Measurements from ENCODE around the gene RAB11FIP4.

DNA sequence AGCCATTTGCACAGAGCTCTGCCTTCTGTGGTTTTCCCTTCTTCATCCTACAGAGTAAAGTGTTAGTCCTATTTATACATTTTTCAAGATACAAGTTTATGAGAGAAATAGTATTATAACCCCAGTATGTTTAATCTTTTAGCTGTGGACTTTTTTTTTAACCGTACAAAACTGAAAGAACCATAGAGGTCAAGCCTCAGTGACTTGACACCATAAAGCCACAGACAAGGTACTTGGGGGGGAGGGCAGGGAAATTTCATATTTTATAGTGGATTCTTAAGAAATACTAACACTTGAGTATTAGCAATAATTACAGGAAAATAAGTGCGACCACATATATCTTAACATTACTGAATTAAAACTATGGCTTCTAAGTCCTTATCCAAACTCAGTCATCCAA is 17.0 kb upstream of the RAB11FIP4 start:
- TF ChIP-seq CTCF (IDR thresholded peaks at IDR 0.05) (no peak), POLR2A (IDR thresholded peaks at IDR 0.05) (no peak), POLR2AphosphoS5 (IDR thresholded peaks at IDR 0.05) (no peak)

Measured in prostate gland (tissue), 2 donors.